H1 (cell line): ENCODE results near the gene MTMR2. TPM values are rescaled to one million over a fixed set of nuclear protein-coding genes. Genes with fewer than 3 reads are reported as not detected.

Source experiments
- CTCF ChIA-PET: fragments of 300-600 bp; sonication (Branson Sonifier 250); formaldehyde crosslinking; loops from one replicate; lab custom pipeline; 2021; ENCODE audit not compliant: partially characterized antibody; lab: Charles Lee
- POLR2A ChIA-PET: fragments of 300-600 bp; sonication (Branson Sonifier 250); formaldehyde crosslinking; loops from one replicate; lab custom pipeline; 2021; ENCODE audit warnings: inconsistent platforms; ENCODE audit not compliant: partially characterized antibody; lab: Charles Lee
- DNase-seq, 2 experiments: peaks; one replicate each; pipeline versions ENCODE4 v3.0.0 to v3.0.0-alpha.2; 2010 to 2022; ENCODE audit warnings: low spot score in 2 of 2, low read depth in 1 of 2, mixed read lengths in 1 of 2
- FAIRE-seq: peaks from 2 replicates; lab custom pipeline; 2011; peaks lifted over from hg19 to GRCh38; lab: Jason Lieb, UNC
- H2AFZ ChIP-seq: 2 replicates; pipeline ENCODE4 v1.8.1; 2012; ENCODE audit warnings: low read length, inconsistent platforms
- H2AK5ac ChIP-seq: 2 replicates; pipeline ENCODE4 v1.6.1; 2013; ENCODE audit warnings: low read depth, low read length
- H2BK120ac ChIP-seq: replicated peaks from 2 replicates; pipeline ENCODE3; 2013; ENCODE audit warnings: low read depth, low read length, inconsistent platforms
- H2BK12ac ChIP-seq: 2 replicates; pipeline ENCODE4 v1.6.1; 2013; ENCODE audit warnings: low read depth, low read length
- H2BK15ac ChIP-seq: 2 replicates; pipeline ENCODE4 v1.6.1; 2013; ENCODE audit warnings: low read length
- H2BK20ac ChIP-seq: 2 replicates; pipeline ENCODE4 v1.6.1; 2013; ENCODE audit warnings: low read length
- H2BK5ac ChIP-seq: 2 replicates; pipeline ENCODE4 v1.6.1; 2013; ENCODE audit warnings: low read depth, low read length
- H3K14ac ChIP-seq: 2 replicates; pipeline ENCODE4 v1.6.1; 2013; ENCODE audit warnings: inconsistent platforms; ENCODE audit not compliant: insufficient read length
- H3K18ac ChIP-seq: 2 replicates; pipeline ENCODE4 v1.6.1; 2013; ENCODE audit warnings: low read length; ENCODE audit errors: extremely low read depth
- H3K23ac ChIP-seq: 2 replicates; pipeline ENCODE4 v1.6.1; 2013; ENCODE audit warnings: inconsistent platforms; ENCODE audit not compliant: insufficient read length
- H3K23me2 ChIP-seq: 2 replicates; pipeline ENCODE4 v1.6.1; 2013; ENCODE audit warnings: low read depth, low read length
- H3K27ac ChIP-seq: 2 replicates; pipeline ENCODE4 v1.6.1; 2011; ENCODE audit warnings: low read depth, low read length, inconsistent platforms
- H3K27me3 ChIP-seq, 4 experiments: replicated peaks in 1 of 4; 1 replicate in 1 of 4; 2 replicates in 3 of 4; pipeline versions ENCODE4 v1.6.1 to v1.8.1; 2011 to 2013; ENCODE audit warnings: low read length in 3 of 4, mild to moderate bottlenecking in 3 of 4, inconsistent platforms in 2 of 4, mixed read lengths in 2 of 4, moderate library complexity in 1 of 4; ENCODE audit not compliant: control insufficient read depth in 3 of 4, insufficient read depth in 3 of 4; ENCODE audit errors: extremely low read depth in 1 of 4
- H3K36me3 ChIP-seq, 4 experiments: 2 replicates each; pipeline versions ENCODE4 v1.6.1 to v1.8.1; 2011 to 2013; ENCODE audit warnings: mild to moderate bottlenecking in 4 of 4, low read length in 3 of 4, moderate library complexity in 2 of 4, control low read depth in 1 of 4, inconsistent platforms in 1 of 4; ENCODE audit not compliant: insufficient read depth in 4 of 4, control insufficient read depth in 2 of 4
- H3K4ac ChIP-seq: replicated peaks from 2 replicates; pipeline ENCODE3; 2013; ENCODE audit warnings: low read length, low read depth, mixed read lengths, inconsistent platforms; ENCODE audit not compliant: insufficient read length
- H3K4me1 ChIP-seq, 4 experiments: replicated peaks in 1 of 4; 1 replicate in 1 of 4; 2 replicates in 3 of 4; pipeline versions ENCODE4 v1.6.1 to v1.8.1; 2011 to 2013; ENCODE audit warnings: low read length in 3 of 4, inconsistent platforms in 2 of 4, mixed read lengths in 1 of 4; ENCODE audit not compliant: insufficient read depth in 4 of 4, control insufficient read depth in 3 of 4
- H3K4me2 ChIP-seq, 2 experiments: 2 replicates each; pipeline versions ENCODE4 v1.6.1 to v1.8.1; 2011 to 2013; ENCODE audit warnings: low read depth in 2 of 2, low read length in 2 of 2, control low read depth in 1 of 2, inconsistent platforms in 1 of 2, mild to moderate bottlenecking in 1 of 2; ENCODE audit not compliant: insufficient read depth in 1 of 2
- H3K4me3 ChIP-seq, 4 experiments: fragments of 200-600, 300-600 bp in 1 of 4; sonication (generic), shearing (Covaris generic), sonication (Bioruptor Twin) in 1 of 4; 2 replicates each; pipeline versions ENCODE4 v1.5.1 to v1.8.1; 2011 to 2016; ENCODE audit warnings: low read length in 4 of 4, low read depth in 3 of 4, control low read depth in 2 of 4, inconsistent platforms in 2 of 4, mild to moderate bottlenecking in 2 of 4, mixed read lengths in 1 of 4, moderate library complexity in 1 of 4; ENCODE audit not compliant: insufficient read depth in 2 of 4; ENCODE audit errors: extremely low read depth in 1 of 4
- H3K56ac ChIP-seq: replicated peaks from 2 replicates; pipeline ENCODE3; 2013; ENCODE audit warnings: low read depth, mild to moderate bottlenecking, mixed read lengths, low read length, inconsistent platforms; ENCODE audit not compliant: insufficient read length
- H3K79me1 ChIP-seq: 2 replicates; pipeline ENCODE4 v1.6.1; 2013; ENCODE audit warnings: low read depth, low read length, control low read depth
- H3K79me2 ChIP-seq, 2 experiments: 2 replicates each; pipeline versions ENCODE4 v1.6.1 to v1.8.1; 2012 to 2013; ENCODE audit warnings: low read length in 2 of 2, mild to moderate bottlenecking in 2 of 2, inconsistent platforms in 1 of 2; ENCODE audit not compliant: insufficient read depth in 2 of 2, control insufficient read depth in 1 of 2
- H3K9ac ChIP-seq, 4 experiments: replicated peaks in 1 of 4; 1 replicate in 1 of 4; 2 replicates in 3 of 4; pipeline versions ENCODE4 v1.6.1 to v1.8.1; 2011 to 2013; ENCODE audit warnings: low read depth in 3 of 4, low read length in 3 of 4, control low read depth in 2 of 4, mild to moderate bottlenecking in 2 of 4, moderate library complexity in 2 of 4, inconsistent platforms in 1 of 4; ENCODE audit errors: extremely low read depth in 1 of 4
- H3K9me3 ChIP-seq, 2 experiments: 2 replicates each; pipeline versions ENCODE4 v1.6.1 to v1.8.1; 2012 to 2013; ENCODE audit warnings: mild to moderate bottlenecking in 2 of 2, moderate library complexity in 2 of 2, control low read depth in 1 of 2, inconsistent platforms in 1 of 2, low read depth in 1 of 2, low read length in 1 of 2, mixed read lengths in 1 of 2; ENCODE audit not compliant: insufficient read depth in 2 of 2
- H4K20me1 ChIP-seq, 2 experiments: replicated peaks in 1 of 2; 2 replicates each; pipeline versions ENCODE3 to v1.8.1; 2011 to 2013; ENCODE audit warnings: inconsistent platforms in 2 of 2, low read length in 2 of 2, mild to moderate bottlenecking in 1 of 2; ENCODE audit not compliant: insufficient read depth in 2 of 2, control insufficient read depth in 1 of 2
- H4K5ac ChIP-seq: 2 replicates; pipeline ENCODE4 v1.6.1; 2013; ENCODE audit warnings: low read length, low read depth, mixed read lengths, inconsistent platforms; ENCODE audit not compliant: insufficient read length
- H4K8ac ChIP-seq: 2 replicates; pipeline ENCODE4 v1.8.0; 2013; ENCODE audit warnings: mild to moderate bottlenecking, moderate library complexity, low read length, inconsistent platforms; ENCODE audit not compliant: insufficient read depth; ENCODE audit errors: extremely low read depth
- H4K91ac ChIP-seq: replicated peaks from 2 replicates; pipeline ENCODE3; 2013; ENCODE audit warnings: low read length, mixed read lengths, inconsistent platforms; ENCODE audit not compliant: insufficient read length
- ASH2L ChIP-seq: fragments of 200-600, 300-600 bp; sonication (generic); IDR thresholded peaks from one replicate; pipeline ENCODE4 v1.7.1; 2017; ENCODE audit warnings: low read length
- BCL11A ChIP-seq, 2 experiments: IDR thresholded peaks; one replicate each; pipeline ENCODE4 v1.6.1; 2011; ENCODE audit warnings: low read depth in 2 of 2, low read length in 2 of 2, mild to moderate bottlenecking in 2 of 2
- CEBPB ChIP-seq: IDR thresholded peaks from 2 replicates; pipeline ENCODE4 v1.6.1; 2012; ENCODE audit warnings: low read depth, low read length
- GABPA ChIP-seq: IDR thresholded peaks from 2 replicates; pipeline ENCODE4 v1.6.1; 2011; ENCODE audit warnings: mild to moderate bottlenecking, low read length, moderate library complexity, borderline replicate concordance; ENCODE audit not compliant: insufficient read depth
- NRF1 ChIP-seq: IDR thresholded peaks from 2 replicates; pipeline ENCODE4 v1.6.1; 2011; ENCODE audit warnings: mild to moderate bottlenecking, low read depth, low read length, improper control_type of control experiment
- POLR2A ChIP-seq, 2 experiments: IDR thresholded peaks; 1 replicate in 1 of 2; 2 replicates in 1 of 2; pipeline ENCODE4 v1.6.1; 2011; ENCODE audit warnings: low read depth in 2 of 2, low read length in 2 of 2, mild to moderate bottlenecking in 2 of 2; ENCODE audit errors: control extremely low read depth in 1 of 2
- POLR2AphosphoS5 ChIP-seq: IDR thresholded peaks from 2 replicates; pipeline ENCODE4 v1.6.1; 2011; ENCODE audit warnings: low read depth, low read length
- RNF2 ChIP-seq: fragments of 200-900, 300-1000 bp; sonication (generic); IDR thresholded peaks from 2 replicates; pipeline ENCODE4 v1.7.1; 2016; ENCODE audit warnings: borderline replicate concordance, low read depth, mild to moderate bottlenecking, antibody characterized with exemption, low read length; ENCODE audit not compliant: poor library complexity, severe bottlenecking; ENCODE audit errors: missing control alignments
- SIRT6 ChIP-seq: IDR thresholded peaks from one replicate; pipeline ENCODE4 v1.7.1; 2012; ENCODE audit warnings: low read length, inconsistent platforms
- SIX5 ChIP-seq: IDR thresholded peaks from 2 replicates; pipeline ENCODE4 v1.6.1; 2011; ENCODE audit warnings: mild to moderate bottlenecking, low read depth, low read length
- SP4 ChIP-seq: IDR thresholded peaks from 2 replicates; pipeline ENCODE4 v1.6.1; 2012; ENCODE audit warnings: low read length, inconsistent platforms
- SUZ12 ChIP-seq: fragments of 200-600 bp; sonication (generic); IDR thresholded peaks from 2 replicates; pipeline ENCODE4 v1.6.1; 2012; ENCODE audit warnings: mild to moderate bottlenecking, inconsistent platforms, low read length, moderate library complexity, mixed read lengths
- TBP ChIP-seq: IDR thresholded peaks from 2 replicates; pipeline ENCODE4 v1.6.1; 2011; ENCODE audit warnings: low read depth, low read length, improper control_type of control experiment
- WGBS, 2 experiments: shearing (Covaris generic) in 1 of 2; methylation state at CpG; one replicate each; pipeline versions ENCODE4 v1.1.6 to v1.1.7; 2013 to 2015; ENCODE audit warnings: low lambda C conversion rate in 2 of 2, mixed read lengths in 2 of 2, inconsistent platforms in 1 of 2, low coverage in 1 of 2, missing lambda C conversion rate in 1 of 2; ENCODE audit not compliant: insufficient replicate concordance in 2 of 2, insufficient coverage in 1 of 2, insufficient read length in 1 of 2; ENCODE audit errors: extremely low coverage in 1 of 2, missing lambda C conversion rate in 1 of 2; 5-methylcytosine and 5-hydroxymethylcytosine counted together
- polyA plus RNA-seq, 7 experiments: library from polyadenylated mRNA; depleted of rRNA in 3 of 7; stranded (reverse) in 5 of 7; unstranded in 2 of 7; fragments of >200 nt in 5 of 7; fragments of 200-250 nt in 2 of 7; gene quantifications; 1 replicate in 5 of 7; 2 replicates in 1 of 7; 4 replicates in 1 of 7; pipeline versions ENCODE4 v1.2.1 to v1.2.3, GENCODE V29; 2011 to 2013; ENCODE audit warnings: missing spikeins in 2 of 7, mixed read lengths in 2 of 7
- total RNA-seq: library from RNA; stranded (reverse); fragmentation: NEBNext Ultra II Directional; extraction: Animal tissue kit (Norgen Biotek cat#: 25700); gene quantifications from 2 replicates; pipeline ENCODE4 v1.2.1, GENCODE V29; 2021

The MTMR2 gene
- total and polyA plus RNA-seq, 2 of the 8 experiments (the other 6 are each of a cell fraction or from before 2014, with no cell fraction given): 16.7 to 52.9 TPM

DNA sequence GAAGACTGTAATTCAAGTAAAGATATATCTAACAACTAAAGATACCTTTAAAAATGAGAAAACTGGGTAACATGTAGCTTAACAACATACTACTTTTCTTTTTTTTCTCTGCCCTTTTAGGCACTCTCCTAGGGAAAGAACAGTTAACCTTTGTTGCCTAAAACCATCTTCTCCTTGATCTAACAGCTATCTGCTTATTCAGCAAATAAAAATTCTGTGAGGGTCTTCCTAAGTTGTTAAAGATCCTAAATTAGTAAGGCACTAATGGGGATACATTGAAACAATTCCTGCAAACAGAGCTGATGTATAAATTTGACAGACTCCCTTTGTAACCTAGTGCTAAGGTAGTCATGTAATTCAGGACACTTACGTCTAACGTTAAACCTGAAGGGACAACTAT is 39.1 kb downstream of the MTMR2 start:
- Histone ChIP-seq H3K36me3 (peaks cover 0 to 12% (median 0%) of the 10 kb centered on the region in 4 experiments; a peak in 2 of 8 replicates), H3K4me1 (no peaks in the 10 kb centered on the region), H3K27me3 (no peaks in the 10 kb centered on the region; a peak in 1 of 7 replicates), H2BK120ac (no peak overlapping the region), H4K5ac (no peak overlapping the region), H3K79me2 (no peaks in the 10 kb centered on the region), H3K18ac (no peak overlapping the region), H3K23ac (no peak overlapping the region), H3K79me1 (no peaks in the 10 kb centered on the region), H3K27ac (no peak overlapping the region), H3K56ac (no peak overlapping the region), H3K23me2 (no peaks in the 10 kb centered on the region), H2BK5ac (no peak overlapping the region), H4K91ac (no peak overlapping the region), H4K8ac (no peak overlapping the region), H3K9ac (no peak overlapping the region), H2BK20ac (no peak overlapping the region), H2AFZ (no peak overlapping the region), H3K9me3 (no peaks in the 10 kb centered on the region), H4K20me1 (no peaks in the 10 kb centered on the region), H3K4ac (no peak overlapping the region), H2BK12ac (no peak overlapping the region), H3K4me2 (no peak overlapping the region), H3K14ac (no peak overlapping the region), H2AK5ac (no peak overlapping the region), H3K4me3 (no peak overlapping the region), H2BK15ac (no peak overlapping the region)
- no peak for TF ChIP-seq POLR2AphosphoS5
- TF ChIP-seq SIRT6: no peak
- no peak for TF ChIP-seq POLR2A (IDR thresholded peaks at IDR 0.05; ENCODE audit: control extremely low read depth in 1 of 2, low read depth in 2 of 2, low read length in 2 of 2)
- TF ChIP-seq SP4: no peak
- TF ChIP-seq BCL11A (IDR thresholded peaks at IDR 0.05; ENCODE audit: low read depth in 2 of 2, low read length in 2 of 2): no peak
- TF ChIP-seq TBP: no peak
- TF ChIP-seq ASH2L: no peak
- no peak for TF ChIP-seq NRF1
- no peak for TF ChIP-seq SUZ12
- no peak for TF ChIP-seq GABPA
- no peak for TF ChIP-seq RNF2
- TF ChIP-seq CEBPB: no peak
- TF ChIP-seq SIX5: no peak
- POLR2A ChIA-PET: no interaction called here
- CTCF ChIA-PET: no interaction called here
- 95% methylated on average over 2 of the region's 2 CpGs; no CpG with 5 or more reads in 1 of the 2 experiments for WGBS, 2 experiments
- FAIRE-seq (no peak), DNase-seq (no peak)
